HG03280 (cell line): ENCODE measurements around the gene TMTC1.
A peak's percentile ranks its signal among the peaks of the same experiment; 100 is the strongest.

Source experiments
- ATAC-seq: cut with Tn5 transposase; IDR thresholded peaks from one replicate; pipeline ENCODE4 v1.9.1; 2021; ENCODE audit warnings: mild to moderate bottlenecking, moderate library complexity; ENCODE audit not compliant: unreplicated experiment

TMTC1 gene

GRCh38 chr12:29547151-29547632 lies 236.6 kb downstream of the TMTC1 start:
- no peak for ATAC-seq

- ATAC-seq: no peak
Measured at GRCh38 chr12:29546000-29546399, 237.7 kb downstream of the TMTC1 start.

GRCh38 chr12:29545102-29545467 lies 238.7 kb downstream of the TMTC1 start:
- ATAC-seq: peak; percentile 81

DNA sequence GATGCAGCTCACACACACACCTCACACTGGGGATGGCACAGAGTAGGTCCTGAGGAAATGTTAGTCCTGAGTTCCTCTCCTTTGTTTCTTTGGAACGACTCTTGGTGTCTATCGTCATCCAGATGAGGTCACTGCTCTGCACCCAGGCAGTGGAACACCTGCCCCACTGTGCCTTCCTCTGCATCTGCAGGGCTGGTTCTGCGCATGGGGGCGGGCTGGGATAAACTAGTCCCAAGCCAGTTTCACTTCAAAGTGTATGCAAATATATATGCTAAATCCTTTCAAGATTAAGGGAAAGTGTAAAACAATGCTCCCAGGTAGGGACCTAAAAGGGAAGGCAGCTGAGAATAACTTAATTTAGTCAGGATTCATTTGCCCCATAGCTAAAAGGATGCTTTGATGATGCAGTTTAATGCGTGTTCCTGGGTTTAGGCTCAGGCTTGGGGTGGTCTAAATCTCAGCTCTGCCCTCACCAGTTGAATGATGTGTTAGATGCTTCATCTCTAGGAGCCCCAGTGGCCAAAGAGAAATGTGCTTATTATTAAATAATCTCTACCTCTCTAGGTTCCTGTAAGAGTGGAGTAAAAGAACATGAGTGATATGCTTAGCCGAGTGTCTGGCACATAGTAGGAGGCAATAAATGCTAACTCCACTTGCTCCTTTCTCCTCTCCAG lies 239.2 kb downstream of the TMTC1 start:
- peak; percentile 33 for ATAC-seq

- ATAC-seq: no peak
Measured at GRCh38 chr12:29543036-29543435, 240.7 kb downstream of the TMTC1 start.

GRCh38 chr12:29537298-29537697 lies 246.4 kb downstream of the TMTC1 start:
- no peak for ATAC-seq

DNA sequence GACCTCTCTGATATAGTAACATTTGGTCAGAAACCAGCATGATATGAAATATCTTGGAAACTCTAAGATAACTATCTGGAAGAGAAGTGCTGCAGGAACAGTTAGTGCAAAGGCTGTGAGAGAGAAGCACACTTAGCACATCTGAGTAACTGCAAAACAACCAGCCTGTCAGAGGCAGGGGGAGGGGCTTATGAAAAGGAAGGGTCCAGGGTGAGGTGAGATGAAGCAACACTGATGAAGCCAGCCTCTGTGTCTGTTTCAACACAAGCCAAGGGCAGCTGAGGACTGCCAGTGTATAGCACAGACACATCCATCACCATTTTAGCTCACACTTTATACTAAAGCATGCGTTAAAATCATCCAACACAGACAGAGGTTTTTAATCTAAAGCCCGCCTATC lies 248.8 kb downstream of the TMTC1 start:
- ATAC-seq: no peak

- ATAC-seq: no peak
Measured at GRCh38 chr12:29533815-29534489, 249.8 kb downstream of the TMTC1 start.

GRCh38 chr12:29531471-29531870 lies 252.3 kb downstream of the TMTC1 start:
- no peak for ATAC-seq

- ATAC-seq: no peak
Measured at GRCh38 chr12:29530436-29530835, 253.3 kb downstream of the TMTC1 start.

DNA sequence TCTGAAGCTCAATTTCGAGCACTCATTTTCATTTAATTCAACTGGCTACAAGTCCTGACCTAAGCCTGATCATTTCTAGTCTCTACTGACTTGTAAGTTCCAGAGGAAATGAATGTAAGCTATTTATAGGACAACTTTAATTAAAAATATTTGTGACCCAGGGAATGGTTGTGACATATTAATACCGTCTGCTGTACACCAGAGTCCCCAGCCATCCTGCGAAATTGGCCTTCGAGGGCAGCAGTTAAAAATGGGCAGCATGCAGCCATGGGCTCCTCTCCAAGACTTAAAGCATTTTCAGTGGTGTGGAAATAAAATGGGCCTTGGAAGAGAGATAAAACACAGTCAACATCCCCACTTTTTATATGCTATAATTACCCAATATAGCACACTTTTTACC lies 255.6 kb downstream of the TMTC1 start:
- ATAC-seq: no peak

GRCh38 chr12:29521951-29522350 lies 261.8 kb downstream of the TMTC1 start:
- ATAC-seq: no peak

DNA sequence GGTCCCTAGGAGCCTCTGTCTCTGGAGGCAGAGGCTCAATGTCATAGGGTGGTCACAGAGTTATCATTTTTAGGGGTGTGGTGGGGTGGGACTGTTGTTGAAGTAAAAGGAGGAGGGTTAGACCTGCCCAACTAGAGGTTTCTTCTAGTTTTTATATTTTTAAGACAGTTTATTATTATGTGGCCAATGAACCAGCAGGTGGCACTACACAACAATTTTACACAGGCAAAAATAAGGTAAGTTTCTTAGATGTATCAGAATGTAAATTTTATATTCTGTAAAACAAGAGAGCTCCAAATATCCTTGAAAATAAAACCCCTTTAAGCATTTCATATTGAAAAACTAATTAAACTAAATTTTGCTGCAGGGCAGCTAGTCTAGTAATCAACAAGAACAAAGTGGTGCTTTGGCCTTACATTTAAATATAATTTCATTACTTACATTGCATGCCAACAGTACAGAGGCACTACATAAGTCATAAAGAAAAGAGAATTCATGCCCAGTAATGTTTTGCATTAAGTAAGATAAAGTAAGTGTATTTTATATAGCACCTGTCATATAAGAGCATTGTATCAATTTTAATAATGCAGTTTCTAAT lies 264.1 kb downstream of the TMTC1 start:
- peak; percentile 47 for ATAC-seq

DNA sequence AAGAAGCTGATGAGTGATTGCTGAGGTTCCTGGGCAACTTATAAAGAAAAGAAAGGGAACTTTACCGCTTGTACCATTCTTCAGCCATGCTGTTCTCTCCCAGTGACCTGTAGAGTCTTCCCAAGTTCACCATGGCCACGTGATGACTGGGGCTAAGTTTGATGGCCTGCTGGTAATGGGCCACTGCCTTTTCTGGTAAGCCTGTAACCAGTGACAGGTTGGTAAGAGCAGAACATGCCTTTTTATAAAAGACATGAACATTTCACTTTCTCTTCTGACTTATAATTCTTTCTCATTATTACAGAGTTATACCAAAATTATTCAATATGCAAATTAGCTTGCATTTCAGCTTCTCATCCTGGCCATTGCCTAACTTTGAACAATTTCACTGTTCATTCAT lies 265.3 kb downstream of the TMTC1 start:
- no peak for ATAC-seq

DNA sequence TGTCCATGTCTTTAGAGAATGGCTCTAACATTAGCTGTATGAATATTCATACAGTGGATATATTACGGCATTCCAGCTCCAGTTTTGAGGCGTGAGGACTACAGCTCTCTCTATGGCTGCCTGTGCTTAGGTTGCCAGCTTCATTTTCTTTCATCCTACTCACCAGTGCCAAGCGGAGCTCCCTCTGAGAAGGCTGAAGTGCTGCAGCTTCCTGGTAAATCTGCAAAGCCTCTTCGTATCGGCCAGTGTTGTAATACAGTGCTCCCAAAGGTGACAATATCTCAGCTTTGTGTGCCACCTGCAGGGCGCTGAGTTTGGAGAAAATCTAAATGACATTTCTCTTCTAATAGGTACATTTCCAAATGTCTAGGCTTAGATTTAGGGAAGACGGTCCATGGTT lies 266.5 kb downstream of the TMTC1 start:
- no peak for ATAC-seq

DNA sequence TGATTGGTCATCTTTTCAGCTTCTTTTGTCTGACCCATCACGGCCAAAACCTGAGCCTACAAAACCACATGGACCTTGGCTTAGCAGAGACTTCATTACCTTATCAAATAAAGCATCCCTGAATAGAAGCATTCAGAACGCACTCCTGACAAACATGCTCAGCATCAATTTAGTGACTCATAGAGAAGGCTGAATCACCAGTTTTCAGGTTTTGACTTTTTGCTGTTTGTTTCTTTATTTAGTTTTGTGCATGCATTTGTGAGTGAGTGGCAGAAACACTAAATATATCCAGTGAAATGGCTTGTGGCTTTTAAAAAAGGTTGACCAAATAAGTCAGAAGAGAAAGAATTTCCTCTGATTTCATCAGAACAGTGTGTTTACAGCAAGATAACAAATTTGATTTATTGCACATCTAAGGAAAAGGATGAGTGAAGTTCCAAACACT lies 267.3 kb downstream of the TMTC1 start:
- ATAC-seq: no peak

DNA sequence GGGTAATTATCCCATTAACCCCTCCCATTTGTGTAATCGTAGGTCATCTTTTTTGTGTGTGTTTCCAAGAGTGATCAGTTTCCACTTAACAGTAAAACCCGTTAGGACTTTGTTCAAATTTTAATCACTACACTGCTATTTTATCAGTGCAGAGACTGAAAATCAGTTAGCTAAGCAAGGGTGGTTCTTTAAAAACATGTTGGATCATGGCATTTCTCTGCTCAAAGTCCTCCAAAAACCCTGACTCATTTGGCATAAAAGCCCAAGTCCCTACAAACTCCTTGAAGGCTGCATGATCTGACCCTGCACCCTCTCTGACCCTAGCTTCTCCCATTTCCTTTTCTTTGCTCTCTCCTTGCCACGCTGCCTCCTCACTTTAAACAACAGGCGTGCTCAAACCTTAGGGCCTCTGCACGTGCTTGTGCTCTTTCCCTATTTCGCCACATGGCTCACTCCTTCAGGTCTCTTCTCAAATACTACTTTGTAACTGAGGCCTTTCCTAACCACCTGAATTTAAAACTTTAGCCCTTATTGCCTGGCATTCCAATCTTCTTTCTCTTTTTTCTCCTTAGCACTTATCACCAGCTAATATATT lies 273.1 kb downstream of the TMTC1 start:
- no peak for ATAC-seq

DNA sequence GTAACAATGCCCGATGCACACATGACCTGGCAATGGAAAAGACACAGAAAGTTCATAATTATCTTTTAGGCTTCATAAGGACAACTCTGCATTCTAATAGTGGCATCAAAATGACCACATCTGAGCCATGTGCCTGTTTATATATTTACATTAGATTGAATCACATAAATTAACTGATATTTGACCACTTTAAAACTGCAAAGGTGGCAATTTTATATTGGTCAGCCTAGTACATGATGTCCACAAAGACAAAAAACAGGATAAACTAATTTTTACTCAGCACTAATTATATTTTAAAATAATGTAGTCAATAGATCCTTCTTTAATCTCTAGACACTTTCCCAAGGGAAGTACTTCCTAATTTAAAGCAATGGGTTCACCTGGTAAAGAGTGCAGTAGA lies 274.2 kb downstream of the TMTC1 start:
- no peak for ATAC-seq

DNA sequence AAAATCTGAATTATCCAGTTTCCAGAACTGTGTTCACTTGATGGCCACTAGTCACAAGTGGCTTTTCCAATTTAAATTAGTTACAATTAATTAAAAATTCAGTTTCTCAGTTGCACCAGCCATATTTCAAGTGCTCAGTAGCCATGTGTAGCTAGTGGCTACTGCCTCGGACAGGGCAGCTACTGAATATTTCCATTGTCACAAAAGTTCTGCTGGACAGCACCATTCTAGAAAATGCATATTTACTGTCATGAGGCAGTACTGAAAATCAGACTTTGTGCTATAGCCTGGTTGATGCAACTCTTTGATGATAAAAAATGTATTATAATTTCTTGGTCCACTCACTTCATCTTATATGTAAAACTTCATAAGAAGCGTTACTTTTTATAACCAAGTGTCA lies 274.8 kb downstream of the TMTC1 start:
- no peak for ATAC-seq

DNA sequence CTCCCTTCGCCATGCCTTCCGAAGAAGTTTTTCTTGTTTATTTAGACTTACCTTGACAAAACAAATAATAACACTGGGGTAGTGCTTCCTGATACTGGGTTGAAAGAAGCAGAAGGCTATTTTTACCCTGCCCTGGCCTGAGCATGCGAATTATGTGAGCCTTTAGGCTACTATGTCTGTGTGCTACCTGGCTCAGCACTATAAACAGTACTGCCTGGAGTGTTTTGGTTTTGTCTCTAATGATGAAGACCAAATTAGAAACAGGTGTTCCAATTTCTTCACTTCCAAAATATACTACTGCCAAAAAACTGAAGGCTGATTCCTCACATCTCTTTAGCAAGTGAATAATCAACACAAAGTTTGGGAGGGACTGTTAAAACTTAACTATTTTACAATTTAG lies 278.6 kb downstream of the TMTC1 start:
- no peak for ATAC-seq

DNA sequence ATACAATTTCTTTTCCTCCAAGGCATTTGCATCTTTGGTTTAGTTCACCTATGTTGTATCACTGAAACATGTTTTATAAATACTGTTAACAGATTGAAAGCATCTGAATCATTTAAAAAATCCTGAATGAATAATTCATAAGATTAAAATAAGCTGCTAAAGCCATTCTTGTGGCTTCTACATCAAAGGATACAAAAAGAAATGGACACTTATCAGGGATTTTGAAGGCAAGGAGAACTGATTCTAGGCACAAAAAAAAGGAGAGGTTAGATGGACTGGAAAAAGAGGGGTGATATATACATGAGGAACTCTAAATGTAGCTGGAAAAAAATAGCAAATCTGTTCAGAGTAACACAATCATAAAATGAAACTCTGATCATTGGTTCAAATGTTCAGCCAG lies 280.5 kb downstream of the TMTC1 start:
- ATAC-seq: no peak

GRCh38 chr12:29499235-29499634 lies 284.5 kb downstream of the TMTC1 start:
- no peak for ATAC-seq
